GM12865 (cell line): ENCODE data around the gene FRRS1.

ENCODE experiments used
- DNase-seq: peaks from one replicate; pipeline ENCODE4 v3.0.0; 2010; ENCODE audit warnings: low read depth
- H3K4me3 ChIP-seq: 2 replicates; pipeline ENCODE4 v1.5.1; 2011; ENCODE audit warnings: mild to moderate bottlenecking, low read depth, low read length, control low read depth
- CTCF ChIP-seq: IDR thresholded peaks from 2 replicates; pipeline ENCODE4 v1.5.1; 2011; ENCODE audit warnings: low read length, control low read depth, low read depth, inconsistent platforms; ENCODE audit not compliant: insufficient read depth; ENCODE audit errors: missing control alignments

FRRS1 gene

DNA sequence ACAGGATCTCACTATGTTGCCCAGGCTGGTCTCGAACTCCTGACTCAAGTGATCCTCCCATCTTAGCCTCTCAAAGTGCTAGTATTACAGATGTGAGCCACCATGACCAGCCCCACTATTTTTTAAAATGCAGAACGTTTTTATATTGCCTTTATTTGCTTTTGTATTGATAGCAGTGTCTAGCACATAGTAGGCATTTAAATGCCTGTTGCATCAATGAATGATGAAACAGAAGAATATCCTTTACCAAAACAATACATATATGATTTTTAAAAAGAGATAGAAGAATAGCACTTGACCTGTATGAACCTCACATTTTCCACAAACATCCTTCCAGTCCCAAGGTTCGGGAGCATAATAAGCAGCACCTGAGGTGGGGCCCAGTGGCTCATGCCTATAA, 16.5 kb upstream of the FRRS1 start:
- DNase-seq, result no peak
- TF ChIP-seq CTCF, result no peak
- no peak overlapping the region for H3K4me3 ChIP-seq

DNA sequence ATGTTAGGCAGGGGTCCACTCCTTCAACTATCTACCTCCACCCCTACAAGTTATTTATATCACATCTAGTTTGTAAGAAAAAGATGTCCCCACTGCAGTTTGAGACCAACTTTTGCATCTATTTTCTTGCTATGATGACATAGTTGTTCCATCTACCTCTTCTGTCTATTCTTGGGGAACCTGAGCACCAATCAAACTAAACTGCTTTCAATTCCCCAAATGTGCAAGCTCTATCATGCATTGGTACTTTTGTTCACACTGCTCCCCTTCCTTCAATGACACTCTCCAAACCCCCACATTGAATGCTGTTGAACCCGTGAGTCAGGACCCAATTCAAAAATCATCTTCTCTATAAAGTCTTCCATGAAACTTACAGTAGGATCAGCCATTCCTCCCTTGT, 16.0 kb upstream of the FRRS1 start:
- no peak for TF ChIP-seq CTCF
- no peak for DNase-seq
- no peak overlapping the region for H3K4me3 ChIP-seq

DNA sequence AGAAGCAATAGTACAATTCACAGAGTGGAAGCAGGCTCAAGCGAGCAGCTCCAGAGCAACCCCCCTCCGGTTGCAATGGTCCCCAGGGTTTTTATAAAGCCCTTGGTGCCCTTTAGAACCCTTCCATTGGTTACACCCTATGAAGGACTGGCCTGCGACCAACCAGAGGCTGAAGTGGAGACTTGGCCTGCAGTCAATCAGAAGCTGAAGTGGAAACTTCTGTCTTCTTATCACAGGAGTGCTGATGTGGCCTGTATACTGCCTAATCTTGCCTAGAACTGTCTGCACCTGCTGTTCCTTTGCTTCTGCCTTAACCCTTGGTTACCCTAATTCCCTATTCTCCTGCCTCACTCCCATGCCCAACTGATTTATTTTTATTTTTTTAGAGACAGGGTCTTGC, 15.4 kb upstream of the FRRS1 start:
- TF ChIP-seq CTCF, result no peak
- DNase-seq, result no peak
- H3K4me3 ChIP-seq, result no peak overlapping the region

DNA sequence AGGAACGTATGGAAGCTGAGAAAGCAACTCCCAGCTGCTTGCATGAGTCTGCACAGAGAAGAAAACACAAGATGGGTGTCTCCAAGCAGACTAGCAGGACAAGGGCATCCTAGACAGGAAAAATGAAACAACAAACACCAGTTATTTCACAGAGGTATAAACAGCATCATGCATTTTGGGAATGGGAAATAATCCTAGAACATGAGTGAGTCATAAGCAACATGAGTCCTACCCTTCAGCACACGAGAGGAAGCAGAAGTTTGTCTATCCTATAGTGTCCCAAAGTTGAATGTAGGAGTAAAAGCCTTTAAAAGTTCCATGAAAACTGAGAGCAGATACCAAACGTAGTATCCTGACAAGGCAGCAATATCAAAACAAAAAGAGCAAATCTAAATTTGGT, 11.3 kb upstream of the FRRS1 start:
- no peak overlapping the region for H3K4me3 ChIP-seq
- no peak for DNase-seq
- TF ChIP-seq CTCF, result no peak

DNA sequence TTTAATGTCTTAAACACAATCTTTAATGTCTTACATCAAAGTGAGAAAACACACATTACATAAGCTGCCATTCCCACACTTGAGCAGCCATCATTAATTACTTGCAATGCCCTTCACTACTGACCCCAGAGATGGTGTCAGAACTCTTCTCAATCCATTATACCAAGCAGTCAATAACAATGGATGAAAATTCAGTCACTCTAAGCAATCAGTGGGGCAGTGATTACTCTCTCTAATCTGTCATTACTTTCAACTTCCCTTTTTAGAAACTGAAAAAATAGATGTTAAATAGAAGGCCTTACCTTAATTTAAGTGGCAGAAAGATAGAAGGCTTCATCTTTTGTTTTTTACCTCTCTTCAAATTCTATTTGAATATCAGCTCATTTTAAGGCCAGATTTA, 9.7 kb upstream of the FRRS1 start:
- H3K4me3 ChIP-seq, result no peak overlapping the region
- DNase-seq, result no peak
- TF ChIP-seq CTCF, result no peak

- DNase-seq, result no peak
- TF ChIP-seq CTCF, result no peak
Measured at GRCh38 chr1:99772809-99773208, 6.4 kb upstream of the FRRS1 start.

DNA sequence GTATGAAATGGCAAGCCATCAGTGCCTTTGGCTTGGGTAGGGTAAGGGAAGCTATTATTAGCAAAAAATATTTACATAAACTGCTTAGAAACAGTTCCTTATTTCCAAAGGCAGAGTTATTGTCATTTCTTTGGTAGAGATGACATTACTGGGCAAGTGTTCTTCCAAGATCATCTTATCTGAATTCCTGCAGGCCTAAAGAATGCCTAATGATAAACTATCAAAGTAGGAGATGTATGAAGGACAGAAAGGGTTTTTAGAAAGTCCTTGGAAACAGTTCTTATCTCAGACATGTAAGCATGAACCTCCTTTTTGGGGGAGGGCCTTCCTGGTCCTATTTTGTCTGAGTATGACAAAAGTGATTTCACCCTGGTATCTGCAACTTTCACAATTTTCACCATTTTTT, 5.1 kb upstream of the FRRS1 start:
- no peak for TF ChIP-seq CTCF
- no peak for DNase-seq

More at GRCh38 chr1:99772809-99773208, 6.4 kb upstream of the FRRS1 start:
- no peak overlapping the region for H3K4me3 ChIP-seq

More for the DNA sequence above, 5.1 kb upstream of the FRRS1 start:
- no peak overlapping the region for H3K4me3 ChIP-seq
